Stomach smooth muscle (tissue), 2 donors: Measurements from ENCODE around the gene PCSK7.
"Not testable (repeated sequence)": the region's sequence is repeated elsewhere in the genome, so short reads cannot be mapped to it uniquely, and the experiment has no call there.

Source experiments
- H3K27ac ChIP-seq: one replicate; pipeline ENCODE4 v1.7.0; 2013; ENCODE audit warnings: mild to moderate bottlenecking, low read length, inconsistent platforms
- H3K27me3 ChIP-seq, 2 donors: one replicate each; pipeline ENCODE4 v1.7.0; 2013; ENCODE audit warnings: low read length in 2 of 2; ENCODE audit not compliant: insufficient read depth in 2 of 2, control insufficient read depth in 1 of 2
- H3K36me3 ChIP-seq, 2 donors: one replicate each; pipeline ENCODE4 v1.7.0; 2013; ENCODE audit warnings: low read length in 2 of 2; ENCODE audit not compliant: control insufficient read depth in 2 of 2, insufficient read depth in 2 of 2
- H3K4me1 ChIP-seq: one replicate; pipeline ENCODE4 v1.7.0; 2013; ENCODE audit warnings: low read length; ENCODE audit not compliant: control insufficient read depth, insufficient read depth
- H3K4me3 ChIP-seq, 2 donors: one replicate each; pipeline ENCODE4 v1.7.0; 2013; ENCODE audit warnings: low read length in 2 of 2
- H3K9ac ChIP-seq, 2 donors: one replicate each; pipeline ENCODE4 v1.7.0; 2013; ENCODE audit warnings: low read length in 2 of 2, mild to moderate bottlenecking in 1 of 2
- H3K9me3 ChIP-seq, 2 donors: one replicate each; pipeline ENCODE4 v1.7.0; 2013; ENCODE audit warnings: low read length in 2 of 2; ENCODE audit not compliant: control insufficient read depth in 2 of 2
- donor health status: healthy.
- donor health status: Pancreatic carcinoma.

PCSK7 gene

DNA sequence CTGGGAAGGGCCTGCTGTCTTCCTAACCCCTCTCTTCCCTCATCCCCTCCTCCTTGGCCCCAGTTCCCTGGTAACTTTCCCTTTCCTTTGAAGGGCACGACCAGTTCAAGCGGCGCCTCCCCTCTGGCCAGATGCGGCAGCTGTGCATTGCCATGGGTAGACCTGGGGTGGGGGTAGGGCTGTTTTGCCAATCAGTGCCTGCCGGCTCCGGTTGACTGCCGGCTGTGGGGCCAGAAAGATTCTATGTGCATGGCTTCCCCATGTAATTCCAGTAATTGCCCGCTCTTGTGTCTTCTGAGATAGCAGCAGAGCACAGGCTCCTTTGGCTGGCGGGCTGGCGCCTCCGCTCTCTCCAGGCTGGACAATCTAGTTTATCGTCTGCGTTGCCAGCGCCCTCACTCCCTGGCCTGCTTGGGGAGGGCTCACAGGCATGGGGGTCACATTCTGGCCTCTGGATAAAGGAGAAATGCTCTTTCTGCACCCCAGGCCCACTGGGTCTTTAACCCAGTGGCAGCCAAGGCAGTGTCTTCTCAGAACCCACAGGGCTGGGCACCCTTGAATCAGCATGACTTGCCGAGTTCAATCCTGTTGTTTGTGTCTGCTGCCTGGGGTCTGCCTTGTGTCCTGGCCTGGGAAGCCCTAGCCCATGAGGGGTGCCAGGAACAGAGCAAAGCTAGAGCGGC is 43.9 kb downstream of the PCSK7 start:
- Histone ChIP-seq H3K9ac (no peak overlapping the region), H3K4me3 (no peak overlapping the region), H3K36me3 (peaks cover 51 to 56% of the 10 kb centered on the region in 2 donors), H3K9me3 (no peaks in the 10 kb centered on the region), H3K27me3 (no peaks in the 10 kb centered on the region), H3K4me1 (peaks cover 4% of the 10 kb centered on the region), H3K27ac (no peak overlapping the region)

GRCh38 chr11:117187428-117187798 is 44.5 kb downstream of the PCSK7 start:
- H3K4me3 ChIP-seq, result no peak overlapping the region
- peaks cover 4% of the 10 kb centered on the region for H3K4me1 ChIP-seq
- no peak overlapping the region for H3K9ac ChIP-seq
- H3K27me3 ChIP-seq, result no peaks in the 10 kb centered on the region
- no peaks in the 10 kb centered on the region for H3K9me3 ChIP-seq
- peaks cover 50 to 55% of the 10 kb centered on the region in 2 donors for H3K36me3 ChIP-seq
- no peak overlapping the region for H3K27ac ChIP-seq

DNA sequence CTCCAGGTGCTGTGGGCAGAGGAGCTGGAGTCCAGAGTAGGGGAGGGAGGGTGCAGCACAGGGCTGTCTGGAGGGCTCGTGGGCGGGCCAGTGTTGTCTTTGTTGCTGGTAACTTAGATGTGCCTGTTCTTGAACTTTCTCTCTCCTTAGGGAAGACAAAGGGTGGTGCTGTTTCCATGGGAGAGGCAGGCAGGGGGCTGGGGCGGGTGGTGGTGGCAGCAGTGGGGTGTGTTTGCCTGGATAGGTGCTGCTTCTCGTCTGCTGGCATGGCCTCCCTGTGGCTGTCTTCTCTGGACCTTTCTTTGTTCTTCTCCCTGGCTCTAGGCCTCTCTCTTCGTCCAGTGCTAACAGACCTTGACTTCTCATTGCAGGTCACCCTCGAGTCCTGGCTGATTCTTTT is 44.9 kb downstream of the PCSK7 start:
- H3K27me3 ChIP-seq, result no peaks in the 10 kb centered on the region
- H3K9me3 ChIP-seq, result no peaks in the 10 kb centered on the region
- H3K27ac ChIP-seq, result no peak overlapping the region
- peaks cover 4% of the 10 kb centered on the region for H3K4me1 ChIP-seq
- peaks cover 52 to 54% of the 10 kb centered on the region in 2 donors for H3K36me3 ChIP-seq
- no peak overlapping the region for H3K4me3 ChIP-seq
- H3K9ac ChIP-seq, result no peak overlapping the region

DNA sequence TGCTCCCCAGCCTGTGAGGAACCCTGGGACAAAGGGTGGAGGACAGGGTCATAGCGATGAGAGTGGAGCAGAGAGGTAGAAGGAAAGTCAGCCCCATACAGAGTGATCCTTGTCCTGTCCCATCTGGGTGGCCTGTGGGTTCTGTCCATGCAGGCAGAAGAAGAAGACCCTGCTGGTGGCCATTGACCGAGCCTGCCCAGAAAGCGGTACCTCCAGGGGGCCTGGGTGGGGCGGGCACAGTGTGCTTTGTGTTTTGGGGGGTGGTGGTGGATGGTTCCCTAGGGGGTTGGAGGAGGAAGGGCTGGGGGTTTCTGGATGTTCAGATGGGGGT is 45.5 kb downstream of the PCSK7 start:
- H3K36me3 ChIP-seq, result peaks cover 48 to 50% of the 10 kb centered on the region in 2 donors
- H3K9ac ChIP-seq, result peak overlapping the region in 1 of 2 donors; percentile 29
- no peaks in the 10 kb centered on the region for H3K27me3 ChIP-seq
- H3K4me3 ChIP-seq, result no peak overlapping the region
- H3K27ac ChIP-seq, result no peak overlapping the region
- peaks cover 9% of the 10 kb centered on the region for H3K4me1 ChIP-seq
- H3K9me3 ChIP-seq, result no peaks in the 10 kb centered on the region

DNA sequence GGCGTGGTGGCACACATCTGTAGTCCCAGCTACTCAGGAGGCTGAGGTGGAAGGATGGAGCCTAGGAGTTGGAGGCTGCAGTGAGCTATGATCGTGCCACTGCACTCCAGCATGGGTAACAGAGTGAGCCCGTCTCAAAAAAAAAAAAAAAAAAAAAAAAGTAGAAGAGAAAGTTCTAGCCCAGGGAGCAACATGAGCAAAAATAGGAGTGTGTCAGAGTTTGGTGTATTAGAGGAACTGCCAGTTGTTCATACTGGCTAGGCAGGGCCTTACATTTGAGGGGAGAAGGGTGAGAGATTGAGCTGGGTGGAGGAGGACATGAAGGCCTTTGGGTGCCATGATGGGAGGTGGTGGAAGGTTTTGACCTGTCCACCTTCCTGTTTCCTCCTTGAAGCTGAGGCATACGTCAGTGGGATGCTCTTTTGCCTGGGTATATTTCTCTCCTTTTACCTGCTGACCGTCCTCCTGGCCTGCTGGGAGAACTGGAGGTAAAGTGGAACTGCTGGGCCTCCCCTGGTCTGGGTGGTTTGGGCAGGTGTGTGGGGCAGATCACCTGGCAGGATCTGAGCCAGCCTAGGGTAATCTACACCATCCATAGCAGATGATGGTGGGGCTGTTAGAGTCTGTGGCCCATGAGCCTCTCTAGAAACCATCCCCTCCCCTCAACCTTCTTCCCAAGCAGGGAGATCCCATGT is 46.0 kb downstream of the PCSK7 start:
- Histone ChIP-seq H3K27me3 (no peaks in the 10 kb centered on the region), H3K4me1 (peaks cover 14% of the 10 kb centered on the region), H3K36me3 (peaks cover 47 to 50% of the 10 kb centered on the region in 2 donors), H3K9ac (peak overlapping the region in 1 of 2 donors; percentile 29), H3K4me3 (no peak overlapping the region), H3K27ac (no peak overlapping the region), H3K9me3 (no peaks in the 10 kb centered on the region)

- H3K4me1 ChIP-seq, result peaks cover 32% of the 10 kb centered on the region
- no peak overlapping the region for H3K9ac ChIP-seq
- H3K36me3 ChIP-seq, result peaks cover 31 to 34% of the 10 kb centered on the region in 2 donors
- H3K27me3 ChIP-seq, result no peaks in the 10 kb centered on the region
- no peak overlapping the region for H3K4me3 ChIP-seq
- no peaks in the 10 kb centered on the region for H3K9me3 ChIP-seq
- H3K27ac ChIP-seq, result no peak overlapping the region
Measured at GRCh38 chr11:117183724-117184349, 48.0 kb downstream of the PCSK7 start.

- H3K4me3 ChIP-seq, H3K27me3 ChIP-seq, H3K9me3 ChIP-seq, H3K9ac ChIP-seq, H3K27ac ChIP-seq: not testable (repeated sequence)
- H3K36me3 ChIP-seq, result peaks cover 24 to 29% of the 10 kb centered on the region in 2 donors
- H3K4me1 ChIP-seq, result peaks cover 36% of the 10 kb centered on the region
Measured at GRCh38 chr11:117183178-117183577, 48.7 kb downstream of the PCSK7 start.

GRCh38 chr11:117182551-117182935 is 49.3 kb downstream of the PCSK7 start:
- Histone ChIP-seq H3K36me3 (peaks cover 18 to 26% of the 10 kb centered on the region in 2 donors), H3K9ac (no peak overlapping the region), H3K27ac (no peak overlapping the region), H3K4me3 (no peak overlapping the region), H3K9me3 (no peaks in the 10 kb centered on the region), H3K27me3 (no peaks in the 10 kb centered on the region), H3K4me1 (peaks cover 42% of the 10 kb centered on the region)

GRCh38 chr11:117181586-117182550 is 50.0 kb downstream of the PCSK7 start:
- Histone ChIP-seq H3K9me3 (no peaks in the 10 kb centered on the region), H3K9ac (peak overlapping the region in 1 of 2 donors; percentile 23), H3K27me3 (no peaks in the 10 kb centered on the region), H3K4me1 (peaks cover 42% of the 10 kb centered on the region), H3K4me3 (peak overlapping the region; percentile 25 to 66), H3K27ac (no peak overlapping the region), H3K36me3 (peaks cover 15 to 24% of the 10 kb centered on the region in 2 donors)
